ENCODE results near the gene INSRR.

The INSRR gene

GRCh38 chr1:156804572-156805243 lies 54.2 kb downstream of the INSRR start:
- H3K9ac ChIP-seq (ENCODE audit: low read depth, low read length): no peak overlapping the region

GRCh38 chr1:156804026-156804425 lies 54.9 kb downstream of the INSRR start:
- Histone ChIP-seq H3K4me3 (ENCODE audit: low read depth in 1 of 2, low read length in 2 of 2) (no peak overlapping the region), H3K9ac (ENCODE audit: low read depth, low read length) (no peak overlapping the region), H3K79me2 (ENCODE audit: insufficient read depth, low read length) (no peaks in the 10 kb centered on the region), H3K9me3 (ENCODE audit: insufficient read depth, low read length, severe bottlenecking) (no peaks in the 10 kb centered on the region), H3K4me1 (ENCODE audit: insufficient read depth, low read length) (no peaks in the 10 kb centered on the region), H2AFZ (ENCODE audit: low read depth, low read length) (no peak overlapping the region), H4K20me1 (ENCODE audit: insufficient read depth, low read length) (no peaks in the 10 kb centered on the region), H3K4me2 (ENCODE audit: insufficient read depth, low read length) (no peak overlapping the region), H3K27ac (ENCODE audit: low read length) (no peak overlapping the region), H3K27me3 (ENCODE audit: insufficient read depth, low read length, poor library complexity) (no peaks in the 10 kb centered on the region), H3K36me3 (ENCODE audit: insufficient read depth, low read length) (peaks cover 31% of the 10 kb centered on the region; the same call in 1 of the 2 replicates)
- DNase-seq (no peak), ATAC-seq (ENCODE audit: insufficient read depth, low read depth) (no peak)
- no peak for TF ChIP-seq EZH2 (IDR thresholded peaks at IDR 0.05; ENCODE audit: borderline replicate concordance, low read depth, low read length, severe bottlenecking)
- TF ChIP-seq CTCF (IDR thresholded peaks at IDR 0.05; ENCODE audit: borderline replicate concordance, extremely low read depth, low read length, poor library complexity, severe bottlenecking): no peak

More at GRCh38 chr1:156804572-156805243, 54.2 kb downstream of the INSRR start:
- Histone ChIP-seq H3K27ac (ENCODE audit: low read length) (no peak overlapping the region), H2AFZ (ENCODE audit: low read depth, low read length) (no peak overlapping the region), H3K79me2 (ENCODE audit: insufficient read depth, low read length) (no peaks in the 10 kb centered on the region), H4K20me1 (ENCODE audit: insufficient read depth, low read length) (no peaks in the 10 kb centered on the region), H3K36me3 (ENCODE audit: insufficient read depth, low read length) (peaks cover 24% of the 10 kb centered on the region; the same call in 1 of the 2 replicates), H3K27me3 (ENCODE audit: insufficient read depth, low read length, poor library complexity) (no peaks in the 10 kb centered on the region), H3K4me1 (ENCODE audit: insufficient read depth, low read length) (no peaks in the 10 kb centered on the region), H3K4me3 (ENCODE audit: low read depth in 1 of 2, low read length in 2 of 2) (no peak overlapping the region), H3K9me3 (ENCODE audit: insufficient read depth, low read length, severe bottlenecking) (no peaks in the 10 kb centered on the region), H3K4me2 (ENCODE audit: insufficient read depth, low read length) (no peak overlapping the region)
- DNase-seq (no peak), ATAC-seq (ENCODE audit: insufficient read depth, low read depth) (no peak)
- no peak for TF ChIP-seq EZH2 (IDR thresholded peaks at IDR 0.05; ENCODE audit: borderline replicate concordance, low read depth, low read length, severe bottlenecking)
- TF ChIP-seq CTCF (IDR thresholded peaks at IDR 0.05; ENCODE audit: borderline replicate concordance, extremely low read depth, low read length, poor library complexity, severe bottlenecking): no peak

- no peak for TF ChIP-seq EZH2 (IDR thresholded peaks at IDR 0.05; ENCODE audit: borderline replicate concordance, low read depth, low read length, severe bottlenecking)
- TF ChIP-seq CTCF (IDR thresholded peaks at IDR 0.05; ENCODE audit: borderline replicate concordance, extremely low read depth, low read length, poor library complexity, severe bottlenecking): no peak
Measured at GRCh38 chr1:156803086-156803851, 55.6 kb downstream of the INSRR start.

More at GRCh38 chr1:156803086-156803851, 55.6 kb downstream of the INSRR start:
- no peaks in the 10 kb centered on the region for H3K9me3 ChIP-seq (ENCODE audit: insufficient read depth, low read length, severe bottlenecking)
- H3K36me3 ChIP-seq (ENCODE audit: insufficient read depth, low read length): peaks cover 36% of the 10 kb centered on the region
- no peaks in the 10 kb centered on the region for H3K27me3 ChIP-seq (ENCODE audit: insufficient read depth, low read length, poor library complexity)
- no peaks in the 10 kb centered on the region for H3K79me2 ChIP-seq (ENCODE audit: insufficient read depth, low read length)
- H2AFZ ChIP-seq (ENCODE audit: low read depth, low read length): no peak overlapping the region
- no peak overlapping the region for H3K4me2 ChIP-seq (ENCODE audit: insufficient read depth, low read length)
- DNase-seq (no peak), ATAC-seq (ENCODE audit: insufficient read depth, low read depth) (no peak)
- H3K4me3 ChIP-seq (ENCODE audit: low read depth in 1 of 2, low read length in 2 of 2): no peak overlapping the region
- H4K20me1 ChIP-seq (ENCODE audit: insufficient read depth, low read length): no peaks in the 10 kb centered on the region
- H3K9ac ChIP-seq (ENCODE audit: low read depth, low read length): no peak overlapping the region
- no peaks in the 10 kb centered on the region for H3K4me1 ChIP-seq (ENCODE audit: insufficient read depth, low read length)
- no peak overlapping the region for H3K27ac ChIP-seq (ENCODE audit: low read length)

Data from DND-41 (cell line).